Esophagus squamous epithelium (tissue), 4 donors: Measurements from ENCODE around the gene AQP5.

Experiments used
- CTCF ChIP-seq, 6 experiments: fragments of 450-650 bp in 4 of 6; fragments of 200-600 bp in 2 of 6; sonication (generic) in 2 of 6; IDR thresholded peaks; one replicate each; pipeline ENCODE4 v1.5.1; 2016 to 2019; ENCODE audit warnings: antibody characterized with exemption in 6 of 6, mild to moderate bottlenecking in 4 of 6, moderate library complexity in 4 of 6
- POLR2A ChIP-seq, 4 donors: fragments of 450-650 bp; IDR thresholded peaks; one replicate each; pipeline ENCODE4 v1.6.1; 2017; ENCODE audit warnings: antibody characterized with exemption in 4 of 4, mild to moderate bottlenecking in 4 of 4, moderate library complexity in 3 of 4

- TF ChIP-seq POLR2A (IDR thresholded peaks at IDR 0.05): no peak
- no peak for TF ChIP-seq CTCF (IDR thresholded peaks at IDR 0.05)
Measured at GRCh38 chr12:49920241-49920914, 41.3 kb upstream of the AQP5 start.
